ENCODE results near the gene STRN4.

- TF ChIP-seq POLR2A (IDR thresholded peaks at IDR 0.05): no peak
- no peak for TF ChIP-seq CTCF (IDR thresholded peaks at IDR 0.05)
These were observed 61.1 kb downstream of the STRN4 start for GRCh38 chr19:46685189-46685588.

Data from uterus (tissue), 2 donors.